ACC112 (cell line): ENCODE results near the gene SASS6.
A peak's percentile ranks its signal among the peaks of the same experiment; 100 is the strongest.

ENCODE experiments used
- H2AFZ ChIP-seq: fragments of 200-600 bp; sonication (generic); one replicate; pipeline ENCODE4 v1.6.0; 2017; ENCODE audit warnings: antibody characterized with exemption, low read length; ENCODE audit not compliant: unreplicated experiment
- H3K27ac ChIP-seq: fragments of 200-600 bp; sonication (generic); 2 replicates; pipeline ENCODE4 v1.5.1; 2014; ENCODE audit warnings: low read depth, mild to moderate bottlenecking, antibody characterized with exemption, low read length, moderate library complexity
- H3K27me3 ChIP-seq: fragments of 200-600 bp; sonication (generic); 2 replicates; pipeline ENCODE4 v1.6.1; 2014; ENCODE audit warnings: mild to moderate bottlenecking, antibody characterized with exemption, low read length, moderate library complexity, mixed read lengths; ENCODE audit not compliant: insufficient read depth
- H3K36me3 ChIP-seq: fragments of 200-600 bp; sonication (generic); 2 replicates; pipeline ENCODE4 v1.6.1; 2016; ENCODE audit warnings: mild to moderate bottlenecking, antibody characterized with exemption, low read length, moderate library complexity, mixed read lengths; ENCODE audit not compliant: insufficient read depth
- H3K4me1 ChIP-seq: fragments of 200-600 bp; sonication (generic); one replicate; pipeline ENCODE4 v1.6.1; 2016; ENCODE audit warnings: low read length, mixed read lengths; ENCODE audit not compliant: insufficient read depth, unreplicated experiment, control insufficient read depth
- H3K4me3 ChIP-seq: fragments of 200-600 bp; sonication (generic); 2 replicates; pipeline ENCODE4 v1.5.1; 2014; ENCODE audit warnings: mild to moderate bottlenecking, low read depth, low read length
- H3K79me2 ChIP-seq: fragments of 200-600 bp; sonication (generic); one replicate; pipeline ENCODE4 v1.6.0; 2016; ENCODE audit warnings: low read length; ENCODE audit not compliant: control insufficient read depth, unreplicated experiment, insufficient read depth

SASS6 gene

DNA sequence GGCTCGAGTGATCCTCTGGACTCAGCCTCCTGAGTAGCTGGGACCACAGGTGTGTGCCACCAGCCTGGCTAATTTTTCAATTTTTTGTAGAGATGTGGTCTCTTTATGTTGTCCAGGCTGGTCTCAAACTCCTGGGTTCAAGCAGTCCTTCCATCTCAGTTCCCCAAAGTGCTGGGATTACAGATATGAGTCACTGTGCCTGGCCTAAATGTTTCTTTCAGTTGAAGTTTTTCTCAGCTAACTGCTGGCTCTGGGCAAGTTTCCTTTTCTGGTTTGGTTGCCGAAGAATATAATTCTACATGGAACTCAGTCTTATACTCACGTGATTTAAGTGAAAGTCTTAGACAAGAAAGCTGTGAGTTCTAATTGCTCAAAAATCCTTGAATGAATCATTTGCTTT is 57.0 kb downstream of the SASS6 start:
- peaks cover 9% of the 10 kb centered on the region for H3K4me1 ChIP-seq
- peak overlapping the region; percentile 52 for H3K27ac ChIP-seq
- H3K79me2 ChIP-seq, result peaks cover 5% of the 10 kb centered on the region
- H3K27me3 ChIP-seq, result no peaks in the 10 kb centered on the region
- peaks cover 39% of the 10 kb centered on the region for H3K36me3 ChIP-seq
- no peak overlapping the region; the same call in 1 of the 2 replicates for H3K4me3 ChIP-seq
- no peak overlapping the region for H2AFZ ChIP-seq

DNA sequence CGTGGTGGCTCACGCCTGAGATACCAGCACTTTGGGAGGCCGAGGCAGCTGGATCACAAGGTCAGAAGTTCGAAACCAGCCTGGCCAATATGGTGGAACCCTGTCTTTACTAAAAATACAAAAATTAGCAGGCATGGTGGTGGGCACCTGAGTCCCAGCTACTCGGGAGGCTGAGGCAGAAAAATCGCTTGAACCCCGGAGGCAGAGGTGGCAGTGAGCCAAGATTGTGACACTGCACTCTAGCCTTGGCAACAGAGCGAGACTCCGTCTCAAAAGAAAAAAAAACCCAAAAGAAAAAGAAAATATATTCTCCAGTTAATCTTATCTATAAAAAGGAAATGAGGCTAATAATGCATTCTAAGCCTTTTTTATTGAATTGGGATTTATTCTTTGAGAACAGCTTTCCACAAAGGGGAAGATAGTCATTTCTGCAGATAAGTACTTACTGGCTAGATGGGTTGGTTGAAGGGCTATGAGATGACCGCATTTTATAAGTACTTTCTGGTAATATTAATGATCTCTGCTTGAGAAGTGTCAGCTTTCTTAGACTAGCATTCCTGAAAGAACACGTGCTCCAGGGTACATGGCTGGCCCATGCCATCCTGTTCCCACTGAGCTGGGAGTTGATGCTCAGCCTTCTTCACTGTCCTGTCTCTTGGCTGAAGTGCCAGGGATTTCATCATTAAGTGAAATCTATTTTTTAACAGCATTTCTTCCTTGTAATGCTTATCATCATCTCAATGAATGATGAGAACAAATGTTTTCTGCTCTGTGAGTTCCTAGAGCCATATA is 57.9 kb downstream of the SASS6 start:
- H3K27ac ChIP-seq, result peak overlapping the region; percentile 52; the same call in 1 of the 2 replicates

DNA sequence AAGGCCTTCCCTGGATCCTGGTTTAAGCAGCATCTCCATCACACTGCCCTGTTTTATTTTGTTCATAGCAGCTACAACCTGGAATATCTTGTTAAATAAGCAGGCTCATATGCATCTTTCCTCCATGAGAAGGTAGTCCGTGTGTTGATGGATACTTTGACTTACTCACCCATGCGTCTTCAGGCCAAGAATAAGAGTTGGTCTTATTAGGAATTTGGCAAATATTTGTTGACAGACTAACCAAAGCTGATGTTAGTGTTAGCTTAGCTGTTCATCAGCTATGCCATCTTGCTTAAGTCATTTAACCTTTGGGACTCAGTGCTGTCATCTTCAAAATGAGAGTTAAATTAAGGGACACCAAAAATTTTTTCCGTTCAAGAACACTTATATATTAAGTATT is 59.2 kb downstream of the SASS6 start:
- H3K79me2 ChIP-seq, result peaks cover 5% of the 10 kb centered on the region
- no peaks in the 10 kb centered on the region for H3K27me3 ChIP-seq
- H3K36me3 ChIP-seq, result peaks cover 41% of the 10 kb centered on the region
- H3K4me1 ChIP-seq, result peaks cover 9% of the 10 kb centered on the region
- no peak overlapping the region for H3K4me3 ChIP-seq
- H2AFZ ChIP-seq, result no peak overlapping the region
- H3K27ac ChIP-seq, result no peak overlapping the region

More for the DNA sequence above, 57.9 kb downstream of the SASS6 start:
- no peaks in the 10 kb centered on the region for H3K27me3 ChIP-seq
- peaks cover 40% of the 10 kb centered on the region for H3K36me3 ChIP-seq
- no peak overlapping the region for H3K4me3 ChIP-seq
- peaks cover 9% of the 10 kb centered on the region for H3K4me1 ChIP-seq
- H3K79me2 ChIP-seq, result peaks cover 5% of the 10 kb centered on the region
- H2AFZ ChIP-seq, result no peak overlapping the region

DNA sequence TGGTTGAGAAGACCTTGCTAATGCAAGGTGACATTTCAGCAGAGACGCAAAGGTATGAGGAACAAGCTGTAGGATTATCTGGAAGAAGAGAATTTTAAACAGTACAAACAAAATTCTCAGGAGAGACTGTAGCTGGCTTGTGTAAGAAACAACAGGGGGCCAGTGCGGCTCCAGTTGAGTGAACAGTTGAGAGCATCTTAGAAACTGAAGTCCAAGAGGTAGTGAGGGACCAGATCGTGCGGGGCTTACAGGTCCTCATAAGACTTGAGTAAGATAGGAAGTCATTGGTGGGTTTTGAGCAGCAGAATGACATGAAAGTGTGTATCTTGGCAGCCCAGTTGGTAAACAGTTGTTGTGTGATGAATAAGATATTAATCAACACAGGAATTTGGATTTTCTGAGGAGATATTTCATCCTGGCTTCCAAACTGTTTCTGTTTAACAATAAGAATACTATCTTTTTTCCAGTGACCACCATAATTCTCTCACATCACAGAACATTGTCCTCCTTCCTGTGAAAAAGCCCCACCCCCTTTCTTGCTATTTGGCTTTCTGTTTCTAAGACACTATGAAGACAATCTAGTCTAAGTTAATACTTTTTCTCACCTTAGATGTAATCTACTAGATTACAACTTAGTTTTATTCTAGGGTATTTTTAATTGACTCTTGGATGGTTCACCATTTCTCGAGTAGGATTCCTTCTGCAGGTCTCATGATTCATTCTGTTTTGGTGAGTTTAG is 62.4 kb downstream of the SASS6 start:
- no peak overlapping the region for H2AFZ ChIP-seq
- peaks cover 4% of the 10 kb centered on the region for H3K79me2 ChIP-seq
- peaks cover 7% of the 10 kb centered on the region for H3K4me1 ChIP-seq
- peaks cover 35% of the 10 kb centered on the region for H3K36me3 ChIP-seq
- H3K4me3 ChIP-seq, result no peak overlapping the region
- no peaks in the 10 kb centered on the region for H3K27me3 ChIP-seq
- no peak overlapping the region for H3K27ac ChIP-seq

- no peak overlapping the region for H2AFZ ChIP-seq
- H3K27me3 ChIP-seq, result no peaks in the 10 kb centered on the region
- peaks cover 11% of the 10 kb centered on the region for H3K4me1 ChIP-seq
- H3K4me3 ChIP-seq, result no peak overlapping the region
- H3K79me2 ChIP-seq, result peaks cover 4% of the 10 kb centered on the region
- H3K36me3 ChIP-seq, result peaks cover 44% of the 10 kb centered on the region
- peak overlapping the region; percentile 67 for H3K27ac ChIP-seq
Measured at GRCh38 chr1:100065969-100066227, 66.8 kb downstream of the SASS6 start.

- Histone ChIP-seq H3K27me3 (no peaks in the 10 kb centered on the region), H3K79me2 (peaks cover 4% of the 10 kb centered on the region), H2AFZ (no peak overlapping the region), H3K4me1 (peaks cover 11% of the 10 kb centered on the region), H3K4me3 (peak overlapping the region; percentile 53), H3K27ac (peak overlapping the region; percentile 67), H3K36me3 (peaks cover 45% of the 10 kb centered on the region)
Measured at GRCh38 chr1:100065183-100065968, 67.4 kb downstream of the SASS6 start.

DNA sequence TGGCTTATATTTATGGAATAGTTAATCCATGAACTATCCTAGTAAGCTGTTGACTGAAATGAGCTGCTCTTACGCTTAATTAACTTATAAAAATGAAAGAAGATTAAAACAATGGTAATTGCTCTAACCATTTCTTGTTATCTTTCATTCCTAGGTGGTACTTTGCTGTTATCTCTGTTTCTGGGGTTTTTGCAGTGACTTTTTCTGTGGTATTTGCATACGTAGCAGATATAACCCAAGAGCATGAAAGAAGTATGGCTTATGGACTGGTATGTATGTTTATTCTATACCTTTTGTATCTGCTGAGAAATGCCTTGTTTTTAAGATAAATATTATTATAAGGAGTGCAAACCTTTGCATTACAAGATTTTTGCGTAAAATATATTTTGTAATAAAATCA is 71.0 kb downstream of the SASS6 start:
- peaks cover 39% of the 10 kb centered on the region for H3K36me3 ChIP-seq
- peaks cover 14% of the 10 kb centered on the region for H3K79me2 ChIP-seq
- H3K27me3 ChIP-seq, result no peaks in the 10 kb centered on the region
- no peak overlapping the region for H3K4me3 ChIP-seq
- no peak overlapping the region for H3K27ac ChIP-seq
- peaks cover 11% of the 10 kb centered on the region for H3K4me1 ChIP-seq
- no peak overlapping the region for H2AFZ ChIP-seq

- H3K27ac ChIP-seq, result no peak overlapping the region
- H3K4me1 ChIP-seq, result peaks cover 5% of the 10 kb centered on the region
- H3K36me3 ChIP-seq, result 0 out of 2 replicates have a peak, but pooled peaks cover 4% of the 10 kb centered on the region
- H2AFZ ChIP-seq, result no peak overlapping the region
- H3K79me2 ChIP-seq, result peaks cover 48% of the 10 kb centered on the region
- no peaks in the 10 kb centered on the region for H3K27me3 ChIP-seq
- no peak overlapping the region for H3K4me3 ChIP-seq
Measured at GRCh38 chr1:100053727-100054126, 79.0 kb downstream of the SASS6 start.

DNA sequence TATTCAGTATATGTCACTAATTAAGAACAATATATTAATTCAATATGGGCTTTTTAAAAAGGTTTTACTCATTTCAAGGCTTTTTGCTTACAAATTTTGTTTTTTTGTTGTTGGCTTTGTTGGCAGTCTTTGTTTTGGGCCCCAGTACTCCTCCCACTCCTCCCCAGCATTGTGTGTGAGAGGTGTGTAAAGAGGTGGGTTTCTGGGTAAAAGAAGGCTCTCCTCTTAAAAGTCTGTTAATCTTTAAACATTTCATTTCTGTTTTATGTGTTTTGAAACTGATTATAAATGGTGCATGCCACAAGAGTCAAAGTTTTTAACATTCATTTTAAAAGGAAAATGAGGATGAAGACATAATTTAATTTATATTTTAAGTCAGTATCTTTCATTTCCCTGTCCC is 79.6 kb downstream of the SASS6 start:
- H2AFZ ChIP-seq, result no peak overlapping the region

GRCh38 chr1:100051893-100052292 is 80.8 kb downstream of the SASS6 start:
- Histone ChIP-seq H3K36me3 (0 out of 2 replicates have a peak, but pooled peaks cover 4% of the 10 kb centered on the region), H2AFZ (no peak overlapping the region), H3K27ac (no peak overlapping the region), H3K27me3 (no peaks in the 10 kb centered on the region), H3K4me1 (peaks cover 6% of the 10 kb centered on the region), H3K4me3 (no peak overlapping the region), H3K79me2 (peaks cover 56% of the 10 kb centered on the region)

More for the DNA sequence above, 79.6 kb downstream of the SASS6 start:
- H3K36me3 ChIP-seq, result 0 out of 2 replicates have a peak, but pooled peaks cover 4% of the 10 kb centered on the region
- no peaks in the 10 kb centered on the region for H3K27me3 ChIP-seq
- H3K79me2 ChIP-seq, result peaks cover 51% of the 10 kb centered on the region
- H3K4me1 ChIP-seq, result peaks cover 5% of the 10 kb centered on the region
- no peak overlapping the region for H3K27ac ChIP-seq
- no peak overlapping the region for H3K4me3 ChIP-seq
